Measurements from ENCODE around the gene MRPL14. TPM values are rescaled to one million over a fixed set of nuclear protein-coding genes. Genes with fewer than 3 reads are reported as not detected.

Gene MRPL14
- polyA plus RNA-seq, 1 donor (not counting 4 experiments of a cell fraction or from before 2014, with no cell fraction given): 136 TPM

DNA sequence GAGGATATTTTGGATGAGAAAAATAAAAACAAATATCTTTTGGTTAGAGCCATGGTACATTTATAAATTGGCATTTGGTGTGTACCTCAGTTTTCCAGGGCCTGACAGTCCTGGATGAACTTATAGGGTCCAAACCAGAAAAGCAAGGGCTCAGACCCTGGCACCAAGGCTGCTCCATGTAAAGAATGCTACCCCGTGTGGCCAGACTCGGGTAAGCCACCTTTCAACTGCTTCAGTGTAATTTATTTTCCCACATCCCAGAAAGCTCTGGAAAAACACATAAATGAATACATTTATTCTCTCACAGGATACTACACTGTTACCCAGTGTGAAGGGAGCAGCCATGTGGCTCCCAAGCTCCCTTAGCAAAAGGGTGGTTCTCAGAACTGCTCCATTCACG lies 13.8 kb downstream of the MRPL14 start:
- Histone ChIP-seq H3K9me1 (ENCODE audit: control insufficient read depth, extremely low read depth, insufficient read depth, low read length) (peaks cover 2% of the 10 kb centered on the region), H3K4me3 (ENCODE audit: control insufficient read depth in 2 of 3, extremely low read depth in 1 of 3, insufficient read depth in 2 of 3, low read depth in 1 of 3, low read length in 3 of 3) (no peak overlapping the region), H3K4me1 (ENCODE audit: control insufficient read depth, extremely low read depth, insufficient read depth, low read length) (peaks cover 42% of the 10 kb centered on the region), H3K27me3 (ENCODE audit: control insufficient read depth, extremely low read depth, insufficient read depth, low read length) (no peaks in the 10 kb centered on the region), H3K27ac (ENCODE audit: control insufficient read depth, insufficient read depth, low read length) (no peak overlapping the region), H3K4me2 (ENCODE audit: control insufficient read depth, extremely low read depth, insufficient read depth, low read depth, low read length) (no peak overlapping the region), H4K20me1 (ENCODE audit: control insufficient read depth, extremely low read depth, insufficient read depth, low read length) (no peaks in the 10 kb centered on the region), H3K36me3 (ENCODE audit: control insufficient read depth in 2 of 2, extremely low read depth in 1 of 2, insufficient read depth in 2 of 2, low read length in 2 of 2) (peaks cover 36 to 49% of the 10 kb centered on the region in 2 experiments), H2AFZ (ENCODE audit: control insufficient read depth, low read length) (no peak overlapping the region), H3K9me3 (ENCODE audit: control insufficient read depth, low read depth, low read length) (no peaks in the 10 kb centered on the region), H3K79me2 (ENCODE audit: control insufficient read depth, insufficient read depth, low read length) (peaks cover 67% of the 10 kb centered on the region), H3K9ac (ENCODE audit: control insufficient read depth, extremely low read depth, insufficient read depth, low read length) (no peak overlapping the region)
- DNase-seq (ENCODE audit: low read depth, low spot score) (no peak), FAIRE-seq (no peak)
- no peak for TF ChIP-seq EZH2 (IDR thresholded peaks at IDR 0.05; ENCODE audit: low read length)
- TF ChIP-seq, protein P1, sequence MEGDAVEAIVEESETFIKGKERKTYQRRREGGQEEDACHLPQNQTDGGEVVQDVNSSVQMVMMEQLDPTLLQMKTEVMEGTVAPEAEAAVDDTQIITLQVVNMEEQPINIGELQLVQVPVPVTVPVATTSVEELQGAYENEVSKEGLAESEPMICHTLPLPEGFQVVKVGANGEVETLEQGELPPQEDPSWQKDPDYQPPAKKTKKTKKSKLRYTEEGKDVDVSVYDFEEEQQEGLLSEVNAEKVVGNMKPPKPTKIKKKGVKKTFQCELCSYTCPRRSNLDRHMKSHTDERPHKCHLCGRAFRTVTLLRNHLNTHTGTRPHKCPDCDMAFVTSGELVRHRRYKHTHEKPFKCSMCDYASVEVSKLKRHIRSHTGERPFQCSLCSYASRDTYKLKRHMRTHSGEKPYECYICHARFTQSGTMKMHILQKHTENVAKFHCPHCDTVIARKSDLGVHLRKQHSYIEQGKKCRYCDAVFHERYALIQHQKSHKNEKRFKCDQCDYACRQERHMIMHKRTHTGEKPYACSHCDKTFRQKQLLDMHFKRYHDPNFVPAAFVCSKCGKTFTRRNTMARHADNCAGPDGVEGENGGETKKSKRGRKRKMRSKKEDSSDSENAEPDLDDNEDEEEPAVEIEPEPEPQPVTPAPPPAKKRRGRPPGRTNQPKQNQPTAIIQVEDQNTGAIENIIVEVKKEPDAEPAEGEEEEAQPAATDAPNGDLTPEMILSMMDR (optimal IDR thresholded peaks at IDR 0.05 in 1 of 3, IDR thresholded peaks at IDR 0.05 in 1 of 3, conservative IDR thresholded peaks at IDR 0.05 in 1 of 3; ENCODE audit: extremely low read depth in 1 of 3, insufficient read depth in 2 of 3, low read length in 3 of 3): peak; percentile 16 to 26 (median 20)
- dilution Hi-C loops (cut with MboI; ENCODE audit: extremely low pct_ligation_motif_present, low sequenced_read_pairs): no loop called here

DNA sequence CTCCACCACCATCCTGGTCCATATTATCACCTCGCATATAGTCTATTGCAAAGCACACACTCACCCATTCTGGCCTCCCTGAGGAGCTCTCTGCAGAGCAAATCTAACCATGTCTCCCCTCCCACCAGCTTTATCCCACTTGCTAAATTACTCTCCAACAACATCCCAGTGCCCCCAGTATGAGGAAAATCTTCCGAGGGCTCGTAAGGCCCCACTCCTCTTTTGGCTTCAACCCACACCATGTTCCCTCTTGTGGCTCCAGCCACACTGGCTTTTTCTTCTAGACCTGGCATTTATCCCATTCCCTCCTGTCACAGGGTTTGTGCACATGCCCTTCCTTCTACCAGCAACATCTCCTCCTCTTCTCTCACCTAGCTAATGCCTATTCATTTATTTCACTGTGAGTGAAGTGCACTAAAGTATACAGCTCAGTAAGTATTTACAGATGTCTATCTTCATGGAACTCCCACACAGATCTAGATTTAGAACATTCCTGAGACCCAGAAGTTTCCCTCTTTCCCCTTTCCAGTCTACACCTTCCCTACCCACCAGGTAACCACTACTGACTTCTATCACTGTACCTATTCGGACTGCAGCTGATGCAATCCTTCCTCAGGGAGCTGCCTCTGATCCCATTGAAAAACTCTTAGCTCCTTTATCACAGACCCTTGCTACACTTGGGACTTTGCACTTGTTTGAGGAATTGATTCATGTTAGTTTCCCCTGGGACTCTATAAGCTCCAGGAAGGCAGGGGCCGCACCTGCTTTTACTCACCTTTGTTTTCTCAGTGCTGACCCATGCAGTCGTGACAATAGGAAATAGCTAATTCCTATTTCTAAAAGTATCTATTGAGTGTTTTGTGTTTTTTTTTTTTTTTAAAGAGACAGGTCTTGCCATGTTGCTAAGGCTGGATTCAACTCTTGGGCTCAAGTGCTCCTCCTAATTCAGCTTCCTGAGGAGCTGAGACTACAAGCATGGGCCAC lies 15.5 kb downstream of the MRPL14 start:
- Histone ChIP-seq H3K9me1 (ENCODE audit: control insufficient read depth, extremely low read depth, insufficient read depth, low read length) (peaks cover 2% of the 10 kb centered on the region), H2AFZ (ENCODE audit: control insufficient read depth, low read length) (no peak overlapping the region), H4K20me1 (ENCODE audit: control insufficient read depth, extremely low read depth, insufficient read depth, low read length) (no peaks in the 10 kb centered on the region), H3K4me1 (ENCODE audit: control insufficient read depth, extremely low read depth, insufficient read depth, low read length) (peaks cover 27% of the 10 kb centered on the region), H3K36me3 (ENCODE audit: control insufficient read depth in 2 of 2, extremely low read depth in 1 of 2, insufficient read depth in 2 of 2, low read length in 2 of 2) (peaks cover 40 to 48% of the 10 kb centered on the region in 2 experiments), H3K27me3 (ENCODE audit: control insufficient read depth, extremely low read depth, insufficient read depth, low read length) (no peaks in the 10 kb centered on the region), H3K4me3 (ENCODE audit: control insufficient read depth in 2 of 3, extremely low read depth in 1 of 3, insufficient read depth in 2 of 3, low read depth in 1 of 3, low read length in 3 of 3) (no peak overlapping the region), H3K79me2 (ENCODE audit: control insufficient read depth, insufficient read depth, low read length) (peaks cover 69% of the 10 kb centered on the region), H3K4me2 (ENCODE audit: control insufficient read depth, extremely low read depth, insufficient read depth, low read depth, low read length) (no peak overlapping the region), H3K9me3 (ENCODE audit: control insufficient read depth, low read depth, low read length) (no peaks in the 10 kb centered on the region), H3K9ac (ENCODE audit: control insufficient read depth, extremely low read depth, insufficient read depth, low read length) (no peak overlapping the region), H3K27ac (ENCODE audit: control insufficient read depth, insufficient read depth, low read length) (no peak overlapping the region)
- DNase-seq (ENCODE audit: low read depth, low spot score) (no peak), FAIRE-seq (no peak)
- dilution Hi-C loops (cut with MboI; ENCODE audit: extremely low pct_ligation_motif_present, low sequenced_read_pairs): no loop called here
- TF ChIP-seq EZH2 (IDR thresholded peaks at IDR 0.05; ENCODE audit: low read length): no peak
- TF ChIP-seq, protein P1 (optimal IDR thresholded peaks at IDR 0.05 in 1 of 3, IDR thresholded peaks at IDR 0.05 in 1 of 3, conservative IDR thresholded peaks at IDR 0.05 in 1 of 3; ENCODE audit: extremely low read depth in 1 of 3, insufficient read depth in 2 of 3, low read length in 3 of 3): no peak
